SK-N-SH treated with all-trans-retinoic acid at 6 μM for 48 hours (cell line): ENCODE measurements around the gene RPL19.

Source experiments
- ATAC-seq: fragments of 200-7000 bp; cut with Tn5 transposase; 3 replicates; pipeline ENCODE4 v1.9.1; 2020; ENCODE audit warnings: mild to moderate bottlenecking, moderate library complexity
- ARNTL ChIP-seq: fragments of 450-650 bp; formaldehyde crosslinking; IDR thresholded peaks from 2 replicates; pipeline ENCODE4 v1.5.0; 2020; ENCODE audit warnings: low read depth, mild to moderate bottlenecking, moderate library complexity, borderline replicate concordance
- CREB5 ChIP-seq: fragments of 250-450 bp; sonication (Bioruptor Pico); IDR thresholded peaks from 2 replicates; pipeline ENCODE4 v1.5.1; 2020; ENCODE audit warnings: low read depth, mild to moderate bottlenecking, moderate library complexity
- CSDC2 ChIP-seq: fragments of 250-450 bp; sonication (Bioruptor Pico); IDR thresholded peaks from 2 replicates; pipeline ENCODE4 v1.5.0; 2020; ENCODE audit warnings: mild to moderate bottlenecking, moderate library complexity
- ESRRG ChIP-seq: fragments of 250-450 bp; sonication (Bioruptor Pico); IDR thresholded peaks from 2 replicates; pipeline ENCODE4 v1.6.1; 2021; ENCODE audit warnings: mild to moderate bottlenecking
- GLIS3 ChIP-seq: fragments of 250-450 bp; sonication (Bioruptor Pico); IDR thresholded peaks from 2 replicates; pipeline ENCODE4 v1.5.0; 2020; ENCODE audit warnings: mild to moderate bottlenecking, moderate library complexity
- ISL1 ChIP-seq: fragments of 250-450 bp; sonication (Bioruptor Pico); IDR thresholded peaks from 2 replicates; pipeline ENCODE4 v2.1.2; 2022; ENCODE audit warnings: mild to moderate bottlenecking, moderate library complexity
- OSR1 ChIP-seq: fragments of 250-450 bp; sonication (Bioruptor Pico); IDR thresholded peaks from 2 replicates; pipeline ENCODE4 v1.8.0; 2022; ENCODE audit warnings: moderate library complexity, mild to moderate bottlenecking, inconsistent platforms
- PATZ1 ChIP-seq: fragments of 250-450 bp; sonication (Bioruptor Pico); IDR thresholded peaks from 2 replicates; pipeline ENCODE4 v1.8.0; 2020; ENCODE audit warnings: mild to moderate bottlenecking, moderate library complexity, borderline replicate concordance
- PPARA ChIP-seq: fragments of 250-450 bp; sonication (Bioruptor Pico); IDR thresholded peaks from 2 replicates; pipeline ENCODE4 v1.5.0; 2020; ENCODE audit warnings: mild to moderate bottlenecking, borderline replicate concordance
- RARB ChIP-seq: fragments of 250-450 bp; sonication (Bioruptor Pico); IDR thresholded peaks from 2 replicates; pipeline ENCODE4 v1.8.0; 2021; ENCODE audit warnings: mild to moderate bottlenecking, moderate library complexity
- SNAI2 ChIP-seq: fragments of 250-450 bp; sonication (Bioruptor Pico); IDR thresholded peaks from 2 replicates; pipeline ENCODE4 v1.5.0; 2020; ENCODE audit warnings: mild to moderate bottlenecking, moderate library complexity
- TCF4 ChIP-seq: fragments of 250-450 bp; sonication (Bioruptor Pico); IDR thresholded peaks from 2 replicates; pipeline ENCODE4 v1.8.0; 2021; ENCODE audit warnings: mild to moderate bottlenecking, moderate library complexity, borderline replicate concordance
- TOX ChIP-seq: fragments of 250-450 bp; sonication (Bioruptor Pico); IDR thresholded peaks from 2 replicates; pipeline ENCODE4 v1.8.0; 2021; ENCODE audit warnings: mild to moderate bottlenecking, moderate library complexity, borderline replicate concordance
- TSHZ2 ChIP-seq: fragments of 250-450 bp; sonication (Bioruptor Pico); IDR thresholded peaks from 2 replicates; pipeline ENCODE4 v1.5.0; 2020; ENCODE audit warnings: mild to moderate bottlenecking, moderate library complexity
- ZC3H10 ChIP-seq: fragments of 250-450 bp; sonication (Bioruptor Pico); IDR thresholded peaks from 2 replicates; pipeline ENCODE4 v1.5.1; 2021; ENCODE audit warnings: mild to moderate bottlenecking, moderate library complexity
- ZFP30 ChIP-seq: fragments of 450-650 bp; formaldehyde crosslinking; IDR thresholded peaks from 2 replicates; pipeline ENCODE4 v1.5.0; 2022; ENCODE audit warnings: mild to moderate bottlenecking, moderate library complexity
- ZNF565 ChIP-seq: fragments of 450-650 bp; formaldehyde crosslinking; conservative IDR thresholded peaks from 2 replicates; pipeline ENCODE4 v1.5.0; 2020; ENCODE audit warnings: low read depth, mild to moderate bottlenecking, moderate library complexity
- ZNF70 ChIP-seq: fragments of 450-650 bp; formaldehyde crosslinking; IDR thresholded peaks from 2 replicates; pipeline ENCODE4 v1.5.0; 2020; ENCODE audit warnings: mild to moderate bottlenecking, moderate library complexity
- ZNF8 ChIP-seq: fragments of 450-650 bp; formaldehyde crosslinking; IDR thresholded peaks from 2 replicates; pipeline ENCODE4 v1.5.0; 2020; ENCODE audit warnings: mild to moderate bottlenecking, moderate library complexity
- TF ChIP-seq, protein P1 (sequence below): fragments of 250-450 bp; sonication (Bioruptor Pico); IDR thresholded peaks from 2 replicates; pipeline ENCODE4 v1.5.1; 2021; ENCODE audit warnings: mild to moderate bottlenecking, moderate library complexity
- TF ChIP-seq, protein P2 (sequence below): fragments of 250-450 bp; sonication (Bioruptor Pico); IDR thresholded peaks from 2 replicates; pipeline ENCODE4 v1.8.0; 2021; ENCODE audit warnings: low read depth, mild to moderate bottlenecking, moderate library complexity, borderline replicate concordance

The RPL19 gene

DNA sequence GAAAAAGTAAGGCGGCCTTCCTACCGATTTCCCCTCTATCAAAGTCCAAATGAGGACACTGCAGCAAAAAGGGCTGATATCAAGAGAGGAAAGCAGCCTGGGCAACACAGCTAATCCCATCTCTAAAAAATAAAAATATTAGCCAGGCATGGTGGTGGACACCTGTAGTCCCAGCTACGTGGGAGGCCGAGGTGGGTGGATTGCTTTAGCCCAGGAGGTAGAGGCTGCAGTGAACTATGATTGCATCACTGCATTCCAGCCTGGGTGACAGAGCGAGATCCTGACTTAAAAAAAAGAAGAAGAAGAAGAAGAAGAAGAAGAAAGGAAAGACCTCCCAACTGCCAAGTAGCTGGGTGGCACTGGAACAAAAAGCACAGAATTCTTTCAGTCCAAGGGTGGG lies 17.0 kb upstream of the RPL19 start (continued):
- TF ChIP-seq, protein P1, sequence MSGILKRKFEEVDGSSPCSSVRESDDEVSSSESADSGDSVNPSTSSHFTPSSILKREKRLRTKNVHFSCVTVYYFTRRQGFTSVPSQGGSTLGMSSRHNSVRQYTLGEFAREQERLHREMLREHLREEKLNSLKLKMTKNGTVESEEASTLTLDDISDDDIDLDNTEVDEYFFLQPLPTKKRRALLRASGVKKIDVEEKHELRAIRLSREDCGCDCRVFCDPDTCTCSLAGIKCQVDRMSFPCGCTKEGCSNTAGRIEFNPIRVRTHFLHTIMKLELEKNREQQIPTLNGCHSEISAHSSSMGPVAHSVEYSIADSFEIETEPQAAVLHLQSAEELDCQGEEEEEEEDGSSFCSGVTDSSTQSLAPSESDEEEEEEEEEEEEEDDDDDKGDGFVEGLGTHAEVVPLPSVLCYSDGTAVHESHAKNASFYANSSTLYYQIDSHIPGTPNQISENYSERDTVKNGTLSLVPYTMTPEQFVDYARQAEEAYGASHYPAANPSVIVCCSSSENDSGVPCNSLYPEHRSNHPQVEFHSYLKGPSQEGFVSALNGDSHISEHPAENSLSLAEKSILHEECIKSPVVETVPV (CRISPR knock-in tag): no peak
- TF ChIP-seq ARNTL (CRISPR knock-in tag): no peak
- no peak for TF ChIP-seq ZC3H10 (CRISPR knock-in tag)
- TF ChIP-seq PATZ1 (CRISPR knock-in tag): no peak
- TF ChIP-seq RARB (CRISPR knock-in tag): no peak
- no peak for TF ChIP-seq GLIS3 (CRISPR knock-in tag)
- TF ChIP-seq ISL1 (CRISPR knock-in tag): no peak
- no peak for TF ChIP-seq CSDC2 (CRISPR knock-in tag)

- ATAC-seq: no peak
- no peak for TF ChIP-seq RARB (CRISPR knock-in tag)
- TF ChIP-seq TCF4 (CRISPR knock-in tag): no peak
- TF ChIP-seq CREB5: no peak
- no peak for TF ChIP-seq ZC3H10 (CRISPR knock-in tag)
- TF ChIP-seq ESRRG (CRISPR knock-in tag): no peak
- no peak for TF ChIP-seq ZFP30 (CRISPR knock-in tag)
Observed at GRCh38 chr17:39183720-39184119, 16.4 kb upstream of the RPL19 start.

- no peak for ATAC-seq
- no peak for TF ChIP-seq PPARA (CRISPR knock-in tag)
- TF ChIP-seq TOX (CRISPR knock-in tag): no peak
- TF ChIP-seq GLIS3 (CRISPR knock-in tag): no peak
- TF ChIP-seq ZNF565 (CRISPR knock-in tag): no peak
- TF ChIP-seq, protein P1 (CRISPR knock-in tag): no peak
- no peak for TF ChIP-seq ZNF70 (CRISPR knock-in tag)
- no peak for TF ChIP-seq ZNF8 (CRISPR knock-in tag)
Observed at GRCh38 chr17:39186481-39187002, 13.5 kb upstream of the RPL19 start.

- no peak for ATAC-seq
- TF ChIP-seq TSHZ2 (CRISPR knock-in tag): no peak
- no peak for TF ChIP-seq ESRRG (CRISPR knock-in tag)
- TF ChIP-seq ARNTL (CRISPR knock-in tag): no peak
- no peak for TF ChIP-seq OSR1 (CRISPR knock-in tag)
- TF ChIP-seq SNAI2 (CRISPR knock-in tag): no peak
- TF ChIP-seq, protein P1 (CRISPR knock-in tag): no peak
- TF ChIP-seq PPARA (CRISPR knock-in tag): no peak
- no peak for TF ChIP-seq ZFP30 (CRISPR knock-in tag)
- TF ChIP-seq ZNF565 (CRISPR knock-in tag): no peak
- no peak for TF ChIP-seq TCF4 (CRISPR knock-in tag)
- TF ChIP-seq TOX (CRISPR knock-in tag): no peak
- TF ChIP-seq, protein P2, sequence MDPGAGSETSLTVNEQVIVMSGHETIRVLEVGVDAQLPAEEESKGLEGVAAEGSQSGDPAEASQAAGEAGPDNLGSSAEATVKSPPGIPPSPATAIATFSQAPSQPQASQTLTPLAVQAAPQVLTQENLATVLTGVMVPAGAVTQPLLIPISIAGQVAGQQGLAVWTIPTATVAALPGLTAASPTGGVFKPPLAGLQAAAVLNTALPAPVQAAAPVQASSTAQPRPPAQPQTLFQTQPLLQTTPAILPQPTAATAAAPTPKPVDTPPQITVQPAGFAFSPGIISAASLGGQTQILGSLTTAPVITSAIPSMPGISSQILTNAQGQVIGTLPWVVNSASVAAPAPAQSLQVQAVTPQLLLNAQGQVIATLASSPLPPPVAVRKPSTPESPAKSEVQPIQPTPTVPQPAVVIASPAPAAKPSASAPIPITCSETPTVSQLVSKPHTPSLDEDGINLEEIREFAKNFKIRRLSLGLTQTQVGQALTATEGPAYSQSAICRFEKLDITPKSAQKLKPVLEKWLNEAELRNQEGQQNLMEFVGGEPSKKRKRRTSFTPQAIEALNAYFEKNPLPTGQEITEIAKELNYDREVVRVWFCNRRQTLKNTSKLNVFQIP (CRISPR knock-in tag): no peak
Observed at GRCh38 chr17:39187152-39187830, 12.8 kb upstream of the RPL19 start.
